ENCODE data around the gene CCDC24. TPM values are rescaled to one million over a fixed set of nuclear protein-coding genes. Genes with fewer than 3 reads are reported as not detected.

The CCDC24 gene
- total and polyA plus RNA-seq, 9 donors = 1.1 to 23.3 (median 6.3) TPM

DNA sequence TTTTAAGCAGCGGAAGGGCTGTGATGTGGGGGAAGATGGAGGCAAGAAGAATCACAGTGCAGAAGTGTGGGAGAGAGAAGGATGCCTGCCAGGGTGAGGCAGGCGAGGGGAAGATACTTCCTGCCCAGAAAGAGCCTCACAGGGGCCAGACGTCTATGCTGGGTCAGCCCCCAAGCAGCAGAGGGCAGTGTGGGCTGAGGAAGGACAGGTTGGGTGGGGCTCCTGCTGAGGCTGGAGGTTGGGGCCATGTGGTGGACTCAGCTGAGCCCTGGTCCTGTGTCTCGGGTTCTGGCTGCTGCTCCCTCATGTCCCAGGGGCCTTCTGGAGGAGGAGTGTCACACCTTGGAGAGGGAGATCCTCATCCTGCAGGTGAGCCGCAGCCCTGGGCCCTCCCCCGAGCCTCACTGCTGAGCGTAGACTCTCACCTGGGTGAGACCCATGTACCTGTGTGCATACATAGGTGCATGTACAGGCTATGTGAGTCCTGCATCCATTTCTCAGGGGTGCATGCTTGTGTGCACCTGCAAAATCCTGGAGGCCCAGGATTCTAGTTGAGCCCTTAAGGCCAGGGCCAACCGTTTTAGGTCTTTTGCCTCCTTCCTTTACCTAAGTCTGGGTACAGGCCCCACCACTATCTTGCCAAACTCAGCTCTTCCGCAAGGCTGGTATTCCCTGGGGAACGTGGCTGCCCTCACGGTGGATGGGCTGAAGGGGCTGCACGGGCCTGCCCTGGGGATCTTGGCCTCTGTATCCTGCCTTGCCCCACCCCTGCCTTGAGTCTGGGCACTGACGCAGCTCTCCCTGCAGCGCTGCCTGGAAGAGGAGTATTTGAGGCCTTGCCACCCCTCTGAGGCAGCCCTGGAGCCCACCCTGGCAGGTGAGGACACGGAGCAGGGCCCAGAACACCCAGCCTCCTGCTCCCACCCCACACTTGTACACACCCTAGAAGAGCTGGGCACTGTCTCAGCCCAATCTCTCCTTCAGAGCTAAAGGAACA, 3.7 kb downstream of the CCDC24 start:
- Histone ChIP-seq H3K9me3 (no peaks in the 10 kb centered on the region), H3K27ac (no peak overlapping the region), H3K4me1 (ENCODE audit: insufficient read depth) (peaks cover 1% of the 10 kb centered on the region), H3K36me3 (no peaks in the 10 kb centered on the region), H3K27me3 (no peaks in the 10 kb centered on the region), H3K4me3 (no peak overlapping the region)
- TF ChIP-seq, protein P1, sequence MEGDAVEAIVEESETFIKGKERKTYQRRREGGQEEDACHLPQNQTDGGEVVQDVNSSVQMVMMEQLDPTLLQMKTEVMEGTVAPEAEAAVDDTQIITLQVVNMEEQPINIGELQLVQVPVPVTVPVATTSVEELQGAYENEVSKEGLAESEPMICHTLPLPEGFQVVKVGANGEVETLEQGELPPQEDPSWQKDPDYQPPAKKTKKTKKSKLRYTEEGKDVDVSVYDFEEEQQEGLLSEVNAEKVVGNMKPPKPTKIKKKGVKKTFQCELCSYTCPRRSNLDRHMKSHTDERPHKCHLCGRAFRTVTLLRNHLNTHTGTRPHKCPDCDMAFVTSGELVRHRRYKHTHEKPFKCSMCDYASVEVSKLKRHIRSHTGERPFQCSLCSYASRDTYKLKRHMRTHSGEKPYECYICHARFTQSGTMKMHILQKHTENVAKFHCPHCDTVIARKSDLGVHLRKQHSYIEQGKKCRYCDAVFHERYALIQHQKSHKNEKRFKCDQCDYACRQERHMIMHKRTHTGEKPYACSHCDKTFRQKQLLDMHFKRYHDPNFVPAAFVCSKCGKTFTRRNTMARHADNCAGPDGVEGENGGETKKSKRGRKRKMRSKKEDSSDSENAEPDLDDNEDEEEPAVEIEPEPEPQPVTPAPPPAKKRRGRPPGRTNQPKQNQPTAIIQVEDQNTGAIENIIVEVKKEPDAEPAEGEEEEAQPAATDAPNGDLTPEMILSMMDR (IDR thresholded peaks at IDR 0.05) = no peak
- TF ChIP-seq EP300 (IDR thresholded peaks at IDR 0.05) = no peak
- no peak for TF ChIP-seq POLR2A (IDR thresholded peaks at IDR 0.05)
- WGBS, 3 donors = 70 to 77% (median 74%) methylated on average over 15 of the region's 15 CpGs
- no peak for DNase-seq
- intact Hi-C loops (cut with DNase I) = loop anchor here in 1 of 4 donors (5.0 kb wide), 1 partner anchor 642 kb away; no protein-coding TSS in a partner anchor

DNA sequence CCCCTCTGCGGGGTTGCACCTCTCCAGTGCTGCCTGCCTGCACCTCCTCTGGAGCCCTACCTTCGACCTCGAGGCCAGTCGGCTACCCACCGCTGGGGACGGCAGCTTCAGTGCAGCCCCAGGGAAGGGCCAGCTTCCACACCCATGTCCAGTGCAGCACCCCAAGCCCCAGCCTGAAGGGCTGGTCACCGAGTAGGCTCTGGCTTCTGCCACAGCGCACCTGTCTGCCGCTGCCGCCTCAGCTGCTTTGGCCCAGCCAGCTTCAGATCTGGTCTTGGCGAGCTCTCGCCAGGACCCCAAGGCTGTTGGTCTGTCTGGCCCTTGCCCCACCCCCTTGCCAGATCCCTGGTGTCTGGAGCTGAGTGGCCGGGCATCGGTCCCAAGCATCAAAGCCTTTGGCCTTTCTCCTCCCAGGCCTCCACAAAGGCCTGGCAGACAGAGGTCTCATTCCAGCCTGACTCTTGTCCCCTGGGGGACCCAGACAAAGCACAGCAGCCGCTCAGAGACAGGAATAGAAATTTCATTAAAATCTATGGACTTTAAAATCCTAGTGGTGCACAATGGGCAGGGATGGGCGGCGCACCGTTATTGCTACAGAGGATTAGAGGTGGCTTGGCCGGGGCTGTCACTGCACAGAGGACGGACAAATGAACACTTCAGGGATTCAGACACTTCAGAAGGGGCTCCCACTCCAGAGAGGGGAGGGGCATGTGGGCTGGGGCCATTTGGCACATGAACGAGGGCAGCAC, 4.8 kb downstream of the CCDC24 start:
- Histone ChIP-seq H3K27ac (no peak overlapping the region), H3K27me3 (no peaks in the 10 kb centered on the region), H3K4me3 (no peak overlapping the region), H3K36me3 (no peaks in the 10 kb centered on the region), H3K9me3 (no peaks in the 10 kb centered on the region), H3K4me1 (ENCODE audit: insufficient read depth) (peaks cover 1% of the 10 kb centered on the region)
- no peak for DNase-seq
- 82 to 84% (median 83%) methylated on average over 21 of the region's 21 CpGs for WGBS, 3 donors
- intact Hi-C loops (cut with DNase I) = no loop called here
- TF ChIP-seq, protein P1 (IDR thresholded peaks at IDR 0.05) = no peak
- TF ChIP-seq EP300 (IDR thresholded peaks at IDR 0.05) (no peak), POLR2A (IDR thresholded peaks at IDR 0.05) (no peak)

DNA sequence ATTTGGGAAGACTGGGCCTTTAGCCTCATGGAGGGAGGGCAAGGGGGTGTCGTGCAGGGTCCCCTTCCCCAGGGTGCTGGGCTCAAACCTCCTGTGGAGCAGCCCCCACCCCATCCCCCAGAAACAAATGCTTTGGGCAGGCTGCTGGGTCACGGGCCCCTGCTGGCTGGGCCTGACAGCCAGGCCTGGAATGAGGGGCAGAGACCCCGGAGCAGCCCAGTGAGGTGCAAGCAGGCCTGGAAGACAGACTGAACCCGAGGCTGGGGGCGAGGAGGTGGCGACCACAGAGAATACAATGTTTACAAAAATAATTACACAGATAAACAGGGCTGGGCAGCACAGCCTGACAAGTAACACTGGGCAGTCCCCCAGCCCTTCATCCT, 5.3 kb downstream of the CCDC24 start:
- H3K27ac ChIP-seq = no peak overlapping the region
- no peak overlapping the region for H3K4me3 ChIP-seq
- H3K27me3 ChIP-seq = no peaks in the 10 kb centered on the region
- no peaks in the 10 kb centered on the region for H3K36me3 ChIP-seq
- peaks cover 1% of the 10 kb centered on the region for H3K4me1 ChIP-seq (ENCODE audit: insufficient read depth)
- H3K9me3 ChIP-seq = no peaks in the 10 kb centered on the region
- DNase-seq = no peak
- no peak for TF ChIP-seq EP300 (IDR thresholded peaks at IDR 0.05)
- no peak for TF ChIP-seq POLR2A (IDR thresholded peaks at IDR 0.05)
- TF ChIP-seq, protein P1 (IDR thresholded peaks at IDR 0.05) = no peak
- WGBS, 3 donors = 74 to 75% (median 74%) methylated on average over 6 of the region's 6 CpGs
- intact Hi-C loops (cut with DNase I) = no loop called here

DNA sequence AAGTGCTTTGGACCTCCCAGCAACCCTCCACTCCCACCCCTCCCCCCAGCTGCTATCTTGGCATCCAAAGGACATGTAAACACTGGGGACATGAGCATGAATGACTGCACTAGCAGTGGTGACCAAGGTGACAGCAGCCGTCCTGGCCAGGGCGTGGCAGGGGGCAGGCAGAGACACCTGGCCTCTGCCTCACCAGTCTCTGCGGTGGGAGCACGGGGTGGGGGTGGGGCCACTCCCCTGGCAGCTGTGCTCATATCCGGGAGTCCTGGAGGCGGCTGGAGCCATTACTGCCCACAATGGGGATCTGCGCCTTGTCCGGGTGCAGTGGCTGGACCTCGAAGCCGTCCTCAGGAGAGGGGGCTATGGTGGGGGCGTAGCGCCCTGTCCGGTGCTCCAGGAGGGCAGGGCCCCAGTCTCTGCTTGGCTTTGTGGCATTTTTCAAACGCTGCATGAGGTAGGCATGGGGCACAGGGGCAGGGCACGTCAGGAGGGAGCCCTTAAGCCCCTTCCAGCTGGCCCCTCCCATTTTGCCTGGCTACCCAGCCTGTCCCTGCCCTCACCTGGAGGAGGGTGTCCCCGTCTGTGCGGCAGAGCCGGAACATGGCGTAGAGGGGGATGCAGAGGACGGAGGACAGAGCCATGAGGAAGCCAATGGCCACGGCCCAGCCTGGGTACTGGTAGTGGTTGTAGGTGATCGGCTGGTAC, 6.0 kb downstream of the CCDC24 start:
- no peak overlapping the region for H3K27ac ChIP-seq

More for the DNA sequence above, 6.0 kb downstream of the CCDC24 start:
- WGBS, 3 donors = 78 to 84% (median 84%) methylated on average over 17 to 22 of the region's 22 CpGs
- intact Hi-C loops (cut with DNase I) = no loop called here
- TF ChIP-seq, protein P1 (IDR thresholded peaks at IDR 0.05) = no peak
- TF ChIP-seq POLR2A (IDR thresholded peaks at IDR 0.05) (no peak), EP300 (IDR thresholded peaks at IDR 0.05) (no peak)
- H3K4me1 ChIP-seq (ENCODE audit: insufficient read depth) = no peaks in the 10 kb centered on the region
- no peaks in the 10 kb centered on the region for H3K9me3 ChIP-seq
- no peaks in the 10 kb centered on the region for H3K27me3 ChIP-seq
- no peak for DNase-seq
- H3K36me3 ChIP-seq = no peaks in the 10 kb centered on the region
- H3K4me3 ChIP-seq = no peak overlapping the region

Measured in ovary (tissue), 9 donors.